ENCODE data around the gene ST14. TPM values are rescaled to one million over a fixed set of nuclear protein-coding genes. Genes with fewer than 3 reads are reported as not detected.

ST14 gene
- total RNA-seq, 1 experiment from 2014 or later: 1.8 TPM

GRCh38 chr11:130114726-130115125 is 44.9 kb upstream of the ST14 start:
- ChIA-PET CTCF (no interaction called here), POLR2A (no interaction called here)
- Histone ChIP-seq H3K9me3 (ENCODE audit: control insufficient read depth, insufficient read depth, low read depth, low read length) (no peaks in the 10 kb centered on the region), H3K4me3 (ENCODE audit: low read depth in 2 of 2, low read length in 2 of 2) (no peak overlapping the region), H3K4me1 (ENCODE audit: control insufficient read depth, insufficient read depth, low read length) (peaks cover 13% of the 10 kb centered on the region), H3K27me3 (ENCODE audit: control insufficient read depth, insufficient read depth, low read length) (no peaks in the 10 kb centered on the region), H3K27ac (ENCODE audit: low read length) (no peak overlapping the region), H3K36me3 (ENCODE audit: control insufficient read depth, insufficient read depth, low read length) (peaks cover 24% of the 10 kb centered on the region)
- in situ Hi-C loops (cut with HindIII; ENCODE audit: low pct_unique_long_range_greater_than_20kb, low sequenced_read_pairs): no loop called here
- intact Hi-C loops (cut with micrococcal nuclease; ENCODE audit: unreplicated experiment): no loop called here
- ATAC-seq (no peak), DNase-seq (ENCODE audit: low read depth, low spot score) (no peak)
- BruUV-seq (replicated peaks): no TSS peak
- no peak for TF ChIP-seq SIN3A (IDR thresholded peaks at IDR 0.05; ENCODE audit: borderline replicate concordance, insufficient read depth, low read depth, low read length)
- TF ChIP-seq REST (IDR thresholded peaks at IDR 0.05; ENCODE audit: insufficient read depth in 1 of 2, low read depth in 2 of 2, low read length in 1 of 2): no peak
- no peak for TF ChIP-seq POLR2AphosphoS5 (IDR thresholded peaks at IDR 0.05; ENCODE audit: low read depth, low read length)
- no peak for TF ChIP-seq TCF7L2 (IDR thresholded peaks at IDR 0.05; ENCODE audit: low read depth, low read length)
- TF ChIP-seq CTCF (IDR thresholded peaks at IDR 0.05): no peak

GRCh38 chr11:130115218-130115617 is 44.4 kb upstream of the ST14 start:
- no peaks in the 10 kb centered on the region for H3K27me3 ChIP-seq (ENCODE audit: control insufficient read depth, insufficient read depth, low read length)
- H3K4me1 ChIP-seq (ENCODE audit: control insufficient read depth, insufficient read depth, low read length): peaks cover 13% of the 10 kb centered on the region
- BruUV-seq (replicated peaks): no TSS peak
- in situ Hi-C loops (cut with HindIII; ENCODE audit: low pct_unique_long_range_greater_than_20kb, low sequenced_read_pairs) (no loop called here), intact Hi-C loops (cut with micrococcal nuclease; ENCODE audit: unreplicated experiment) (no loop called here)
- no peak for TF ChIP-seq REST (IDR thresholded peaks at IDR 0.05; ENCODE audit: insufficient read depth in 1 of 2, low read depth in 2 of 2, low read length in 1 of 2)
- no peak for TF ChIP-seq SIN3A (IDR thresholded peaks at IDR 0.05; ENCODE audit: borderline replicate concordance, insufficient read depth, low read depth, low read length)
- no peak for TF ChIP-seq POLR2AphosphoS5 (IDR thresholded peaks at IDR 0.05; ENCODE audit: low read depth, low read length)
- TF ChIP-seq TCF7L2 (IDR thresholded peaks at IDR 0.05; ENCODE audit: low read depth, low read length): no peak
- no peak for TF ChIP-seq CTCF (IDR thresholded peaks at IDR 0.05)
- H3K36me3 ChIP-seq (ENCODE audit: control insufficient read depth, insufficient read depth, low read length): peaks cover 24% of the 10 kb centered on the region
- no peak for DNase-seq (ENCODE audit: low read depth, low spot score)
- POLR2A ChIA-PET: interaction anchor here (0.7 kb wide), 1 partner anchor 39 kb away, joined by 3 read pairs; no protein-coding TSS in a partner anchor
- CTCF ChIA-PET: interaction anchor here (0.6 kb wide), 1 partner anchor 170 kb away, joined by 3 read pairs; no protein-coding TSS in a partner anchor
- no peak for ATAC-seq
- H3K4me3 ChIP-seq (ENCODE audit: low read depth in 2 of 2, low read length in 2 of 2): no peak overlapping the region
- no peak overlapping the region for H3K27ac ChIP-seq (ENCODE audit: low read length)
- H3K9me3 ChIP-seq (ENCODE audit: control insufficient read depth, insufficient read depth, low read depth, low read length): no peaks in the 10 kb centered on the region
